ENCODE measurements around the gene RAB11FIP4.

The RAB11FIP4 gene

GRCh38 chr17:31549525-31550388 is 158.3 kb downstream of the RAB11FIP4 start:
- DNase-seq (ENCODE audit: low spot score), result peak; percentile 99

- DNase-seq (ENCODE audit: low spot score), result no peak
Observed at GRCh38 chr17:31550389-31551056, 159.0 kb downstream of the RAB11FIP4 start.

- no peak for DNase-seq (ENCODE audit: low spot score)
Observed at GRCh38 chr17:31552568-31552967, 161.1 kb downstream of the RAB11FIP4 start.

- no peak for DNase-seq (ENCODE audit: low spot score)
Observed at GRCh38 chr17:31553506-31553905, 162.0 kb downstream of the RAB11FIP4 start.

- no peak for DNase-seq (ENCODE audit: low spot score)
Observed at GRCh38 chr17:31554930-31555329, 163.5 kb downstream of the RAB11FIP4 start.

GRCh38 chr17:31556969-31557645 is 165.6 kb downstream of the RAB11FIP4 start:
- DNase-seq (ENCODE audit: low spot score), result peak; percentile 97

GRCh38 chr17:31558748-31559583 is 167.5 kb downstream of the RAB11FIP4 start:
- peak; percentile 90 for DNase-seq (ENCODE audit: low spot score)

GRCh38 chr17:31559584-31560501 is 168.4 kb downstream of the RAB11FIP4 start:
- peak; percentile 70 for DNase-seq (ENCODE audit: low spot score)

- no peak for DNase-seq (ENCODE audit: low spot score)
Observed at GRCh38 chr17:31560616-31561235, 169.3 kb downstream of the RAB11FIP4 start.

GRCh38 chr17:31561469-31562375 is 170.2 kb downstream of the RAB11FIP4 start:
- DNase-seq (ENCODE audit: low spot score), result peak; percentile 54

- DNase-seq (ENCODE audit: low spot score), result no peak
Observed at GRCh38 chr17:31562376-31562840, 170.9 kb downstream of the RAB11FIP4 start.

- DNase-seq (ENCODE audit: low spot score), result no peak
Observed at GRCh38 chr17:31564291-31564690, 172.8 kb downstream of the RAB11FIP4 start.

GRCh38 chr17:31564883-31565301 is 173.4 kb downstream of the RAB11FIP4 start:
- no peak for DNase-seq (ENCODE audit: low spot score)

GRCh38 chr17:31565652-31566051 is 174.2 kb downstream of the RAB11FIP4 start:
- DNase-seq (ENCODE audit: low spot score), result no peak

GRCh38 chr17:31566247-31566991 is 174.9 kb downstream of the RAB11FIP4 start:
- no peak for DNase-seq (ENCODE audit: low spot score)

GRCh38 chr17:31566992-31567373 is 175.5 kb downstream of the RAB11FIP4 start:
- no peak for DNase-seq (ENCODE audit: low spot score)

GRCh38 chr17:31568121-31568520 is 176.6 kb downstream of the RAB11FIP4 start:
- DNase-seq (ENCODE audit: low spot score), result no peak

GRCh38 chr17:31568539-31568938 is 177.1 kb downstream of the RAB11FIP4 start:
- DNase-seq (ENCODE audit: low spot score), result no peak
